Inflammatory macrophage treated with lipopolysaccharide for 1 hour (primary cell): ENCODE measurements around the gene HPSE2.
"Not testable (repeated sequence)": the region's sequence is repeated elsewhere in the genome, so short reads cannot be mapped to it uniquely, and the experiment has no call there.

Source experiments
- DNase-seq, 2 donors: peaks; one replicate each; pipeline ENCODE4 v3.0.0-alpha.2; 2020 to 2022

The HPSE2 gene

GRCh38 chr10:98536551-98536950 is 699.1 kb downstream of the HPSE2 start:
- no peak for DNase-seq

- no peak for DNase-seq
Observed at GRCh38 chr10:98533746-98534445, 701.8 kb downstream of the HPSE2 start.

GRCh38 chr10:98533241-98533640 is 702.4 kb downstream of the HPSE2 start:
- DNase-seq = no peak

GRCh38 chr10:98528805-98529183 is 706.9 kb downstream of the HPSE2 start:
- no peak for DNase-seq

- DNase-seq = no peak
Observed at GRCh38 chr10:98528166-98528804, 707.4 kb downstream of the HPSE2 start.

- no peak for DNase-seq
Observed at GRCh38 chr10:98525969-98526368, 709.7 kb downstream of the HPSE2 start.

- DNase-seq = no peak
Observed at GRCh38 chr10:98524124-98524523, 711.5 kb downstream of the HPSE2 start.

GRCh38 chr10:98519841-98520240 is 715.8 kb downstream of the HPSE2 start:
- no peak for DNase-seq

- no peak for DNase-seq
Observed at GRCh38 chr10:98517672-98518071, 718.0 kb downstream of the HPSE2 start.

- DNase-seq = no peak
Observed at GRCh38 chr10:98516352-98516751, 719.3 kb downstream of the HPSE2 start.

- DNase-seq = no peak
Observed at GRCh38 chr10:98513704-98514103, 721.9 kb downstream of the HPSE2 start.

- no peak for DNase-seq
Observed at GRCh38 chr10:98511876-98512275, 723.8 kb downstream of the HPSE2 start.

GRCh38 chr10:98510412-98510995 is 725.1 kb downstream of the HPSE2 start:
- no peak for DNase-seq

GRCh38 chr10:98509745-98510144 is 725.9 kb downstream of the HPSE2 start:
- DNase-seq = no peak

- DNase-seq = not testable (repeated sequence)
Observed at GRCh38 chr10:98502535-98502934, 733.1 kb downstream of the HPSE2 start.

GRCh38 chr10:98492763-98493162 is 742.9 kb downstream of the HPSE2 start:
- DNase-seq = no peak

- DNase-seq = no peak
Observed at GRCh38 chr10:98489561-98490481, 745.8 kb downstream of the HPSE2 start.

GRCh38 chr10:98488669-98489430 is 746.8 kb downstream of the HPSE2 start:
- no peak for DNase-seq

GRCh38 chr10:98487649-98488048 is 748.0 kb downstream of the HPSE2 start:
- DNase-seq = no peak

GRCh38 chr10:98486421-98486820 is 749.2 kb downstream of the HPSE2 start:
- DNase-seq = no peak

GRCh38 chr10:98485959-98486358 is 749.7 kb downstream of the HPSE2 start:
- DNase-seq = no peak

GRCh38 chr10:98483658-98484057 is 752.0 kb downstream of the HPSE2 start:
- DNase-seq = no peak
